ENCODE measurements around the gene CEP20.

DNA sequence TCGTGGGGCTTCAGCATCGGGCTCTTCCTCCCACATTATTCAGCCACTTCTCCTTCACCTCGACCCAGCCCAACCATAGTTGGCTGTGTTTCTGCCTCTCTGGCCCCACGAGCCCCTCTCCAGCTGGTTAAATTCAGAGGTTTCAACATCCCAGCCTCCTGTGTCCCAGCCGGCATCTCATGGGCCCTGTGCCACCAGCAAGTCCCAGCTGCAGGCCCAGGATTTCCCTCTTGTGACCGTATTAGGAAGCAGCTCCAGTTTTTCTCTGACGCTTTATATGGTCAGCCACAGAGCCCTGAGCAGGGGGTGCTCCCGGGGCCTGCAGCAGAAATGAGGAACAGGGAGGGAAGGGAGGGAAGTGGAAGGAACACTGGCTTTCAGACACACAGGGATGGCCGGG, 58.9 kb downstream of the CEP20 start:
- TF ChIP-seq, protein P1, sequence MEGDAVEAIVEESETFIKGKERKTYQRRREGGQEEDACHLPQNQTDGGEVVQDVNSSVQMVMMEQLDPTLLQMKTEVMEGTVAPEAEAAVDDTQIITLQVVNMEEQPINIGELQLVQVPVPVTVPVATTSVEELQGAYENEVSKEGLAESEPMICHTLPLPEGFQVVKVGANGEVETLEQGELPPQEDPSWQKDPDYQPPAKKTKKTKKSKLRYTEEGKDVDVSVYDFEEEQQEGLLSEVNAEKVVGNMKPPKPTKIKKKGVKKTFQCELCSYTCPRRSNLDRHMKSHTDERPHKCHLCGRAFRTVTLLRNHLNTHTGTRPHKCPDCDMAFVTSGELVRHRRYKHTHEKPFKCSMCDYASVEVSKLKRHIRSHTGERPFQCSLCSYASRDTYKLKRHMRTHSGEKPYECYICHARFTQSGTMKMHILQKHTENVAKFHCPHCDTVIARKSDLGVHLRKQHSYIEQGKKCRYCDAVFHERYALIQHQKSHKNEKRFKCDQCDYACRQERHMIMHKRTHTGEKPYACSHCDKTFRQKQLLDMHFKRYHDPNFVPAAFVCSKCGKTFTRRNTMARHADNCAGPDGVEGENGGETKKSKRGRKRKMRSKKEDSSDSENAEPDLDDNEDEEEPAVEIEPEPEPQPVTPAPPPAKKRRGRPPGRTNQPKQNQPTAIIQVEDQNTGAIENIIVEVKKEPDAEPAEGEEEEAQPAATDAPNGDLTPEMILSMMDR (conservative IDR thresholded peaks at IDR 0.05; ENCODE audit: low read depth, low read length): no peak
- TF ChIP-seq EZH2 (IDR thresholded peaks at IDR 0.05; ENCODE audit: low read length, unreplicated experiment): no peak
